ENCODE results near the gene IFT52.

Gene IFT52

GRCh38 chr20:43681468-43681942, 90.8 kb downstream of the IFT52 start:
- TF ChIP-seq TAF1 (IDR thresholded peaks at IDR 0.05; ENCODE audit: borderline replicate concordance, low read depth, low read length) (no peak), POLR2AphosphoS5 (IDR thresholded peaks at IDR 0.05; ENCODE audit: low read depth, low read length) (no peak), POLR2A (IDR thresholded peaks at IDR 0.05; ENCODE audit: low read depth, low read length) (peak; percentile 6; the same call in 1 of the 2 replicates)
- DNase-seq (ENCODE audit: insufficient read length) (peak; percentile 22), FAIRE-seq (no peak)

DNA sequence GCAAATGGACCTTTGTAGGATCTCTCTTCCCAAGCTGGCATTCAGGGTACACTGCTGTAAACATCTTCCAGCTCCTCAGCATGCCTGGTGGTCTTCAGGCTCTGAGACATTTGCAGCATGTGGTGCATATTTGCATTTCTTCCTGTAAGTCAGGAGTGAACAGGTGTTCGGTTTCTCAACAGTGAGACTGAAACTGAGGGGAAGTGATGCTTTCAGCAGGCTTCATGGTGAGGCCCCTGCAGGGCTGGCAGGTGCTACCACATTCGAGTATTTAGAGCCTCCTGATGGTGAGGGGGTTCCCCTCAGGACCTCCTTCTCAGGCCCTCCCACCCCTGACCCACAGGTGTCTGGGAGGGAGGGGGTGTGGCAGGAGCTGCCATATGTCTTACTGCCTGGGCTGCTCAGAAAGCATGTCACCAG, 91.3 kb downstream of the IFT52 start:
- TF ChIP-seq POLR2A (IDR thresholded peaks at IDR 0.05; ENCODE audit: low read depth, low read length) (peak; percentile 14; the same call in 1 of the 2 replicates), TAF1 (IDR thresholded peaks at IDR 0.05; ENCODE audit: borderline replicate concordance, low read depth, low read length) (no peak), POLR2AphosphoS5 (IDR thresholded peaks at IDR 0.05; ENCODE audit: low read depth, low read length) (peak; percentile 70; the same call in 1 of the 2 replicates)
- DNase-seq (ENCODE audit: insufficient read length), result peak; percentile 66
- peak; percentile 98 for FAIRE-seq

DNA sequence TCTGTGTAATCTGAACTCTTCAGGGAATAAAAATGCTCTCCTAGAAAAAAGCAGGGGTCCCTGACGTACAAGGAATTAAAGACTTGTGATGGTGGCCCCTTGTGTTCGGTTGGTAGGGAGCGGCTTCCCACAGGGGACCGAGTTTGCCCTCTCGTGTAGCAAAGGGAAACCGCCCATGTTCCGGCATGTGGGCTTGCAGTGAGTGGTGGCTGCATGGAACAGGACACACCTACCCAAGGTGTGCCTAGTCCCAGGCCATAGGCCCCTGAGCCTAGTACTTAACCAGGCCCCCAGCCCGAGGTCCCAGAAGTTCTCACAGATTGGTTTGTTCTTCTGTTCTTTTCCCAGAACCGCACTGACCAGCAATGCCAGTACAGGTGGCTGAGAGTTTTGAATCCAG, 91.7 kb downstream of the IFT52 start:
- TF ChIP-seq POLR2A (IDR thresholded peaks at IDR 0.05; ENCODE audit: low read depth, low read length) (no peak), POLR2AphosphoS5 (IDR thresholded peaks at IDR 0.05; ENCODE audit: low read depth, low read length) (no peak), TAF1 (IDR thresholded peaks at IDR 0.05; ENCODE audit: borderline replicate concordance, low read depth, low read length) (no peak)
- FAIRE-seq (no peak), DNase-seq (ENCODE audit: insufficient read length) (no peak)

DNA sequence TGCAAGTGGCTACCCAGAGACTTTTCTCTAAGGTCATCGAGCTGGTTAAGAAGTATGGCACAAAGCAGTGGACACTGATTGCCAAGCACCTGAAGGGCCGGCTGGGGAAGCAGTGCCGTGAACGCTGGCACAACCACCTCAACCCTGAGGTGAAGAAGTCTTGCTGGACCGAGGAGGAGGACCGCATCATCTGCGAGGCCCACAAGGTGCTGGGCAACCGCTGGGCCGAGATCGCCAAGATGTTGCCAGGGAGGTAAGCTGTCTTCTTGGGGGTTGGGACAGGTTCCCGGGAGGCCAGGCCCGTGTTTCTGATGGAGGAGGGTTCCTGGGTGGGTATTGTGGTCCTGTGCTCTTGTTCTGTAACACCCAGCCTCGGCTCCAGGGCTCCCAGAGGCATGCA, 96.1 kb downstream of the IFT52 start:
- FAIRE-seq (no peak), DNase-seq (ENCODE audit: insufficient read length) (no peak)
- TF ChIP-seq TAF1 (IDR thresholded peaks at IDR 0.05; ENCODE audit: borderline replicate concordance, low read depth, low read length), result no peak
- no peak for TF ChIP-seq POLR2AphosphoS5 (IDR thresholded peaks at IDR 0.05; ENCODE audit: low read depth, low read length)
- no peak for TF ChIP-seq POLR2A (IDR thresholded peaks at IDR 0.05; ENCODE audit: low read depth, low read length)

DNA sequence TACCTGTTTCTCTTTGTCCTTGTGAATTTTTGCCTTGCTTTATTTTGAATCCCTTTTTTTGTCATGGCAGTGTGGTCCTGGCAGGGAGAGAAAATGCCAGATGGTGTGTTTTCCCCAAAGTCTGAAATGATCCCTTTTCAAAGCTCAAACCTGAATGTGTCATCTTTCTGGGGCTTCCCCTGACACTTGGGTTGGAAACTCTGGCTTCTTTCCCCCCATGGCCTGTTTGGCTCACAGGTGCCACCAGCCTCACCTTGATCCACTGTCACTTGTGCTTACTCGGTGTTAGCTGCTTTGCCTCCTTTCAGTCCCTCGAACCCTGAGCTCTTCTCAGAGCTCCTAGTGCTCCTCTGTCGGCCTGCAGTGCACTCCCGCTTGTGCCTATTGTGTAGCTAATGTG, 98.4 kb downstream of the IFT52 start:
- FAIRE-seq (no peak), DNase-seq (ENCODE audit: insufficient read length) (no peak)
- no peak for TF ChIP-seq POLR2A (IDR thresholded peaks at IDR 0.05; ENCODE audit: low read depth, low read length)
- no peak for TF ChIP-seq POLR2AphosphoS5 (IDR thresholded peaks at IDR 0.05; ENCODE audit: low read depth, low read length)
- no peak for TF ChIP-seq TAF1 (IDR thresholded peaks at IDR 0.05; ENCODE audit: borderline replicate concordance, low read depth, low read length)

DNA sequence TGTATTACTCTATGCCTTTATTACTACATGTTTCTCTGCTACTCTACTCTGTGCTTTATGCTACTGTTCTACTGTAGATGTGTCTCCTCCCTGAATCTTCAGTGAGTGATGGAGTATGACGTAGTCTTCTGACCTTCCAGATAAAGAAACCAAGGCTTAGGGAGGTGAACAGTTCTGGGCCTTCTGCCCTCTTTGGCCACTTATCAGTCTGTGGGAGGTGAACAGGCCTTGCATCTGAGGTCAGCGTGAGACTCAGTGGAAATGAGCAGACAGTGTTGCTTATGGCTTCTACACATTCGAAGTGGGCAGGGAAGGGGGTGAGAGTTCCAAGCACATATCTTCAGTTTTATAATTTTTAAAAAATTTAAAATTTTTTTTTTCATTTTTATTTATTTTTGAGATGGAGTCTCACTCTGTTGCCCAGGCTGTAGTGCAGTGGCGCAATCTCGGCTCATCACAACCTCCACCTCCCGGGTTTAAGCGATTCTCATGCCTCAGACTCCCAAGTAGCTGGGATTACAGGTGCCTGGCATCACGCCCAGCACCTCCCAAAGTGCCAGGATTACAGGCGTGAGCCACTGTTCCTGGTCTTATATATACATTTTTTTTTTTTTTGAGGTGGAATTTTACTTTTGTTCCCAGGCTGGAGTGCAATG, 100.3 kb downstream of the IFT52 start:
- TF ChIP-seq POLR2A (IDR thresholded peaks at IDR 0.05; ENCODE audit: low read depth, low read length) (no peak), TAF1 (IDR thresholded peaks at IDR 0.05; ENCODE audit: borderline replicate concordance, low read depth, low read length) (no peak), POLR2AphosphoS5 (IDR thresholded peaks at IDR 0.05; ENCODE audit: low read depth, low read length) (no peak)
- no peak for FAIRE-seq
- DNase-seq (ENCODE audit: insufficient read length), result no peak

DNA sequence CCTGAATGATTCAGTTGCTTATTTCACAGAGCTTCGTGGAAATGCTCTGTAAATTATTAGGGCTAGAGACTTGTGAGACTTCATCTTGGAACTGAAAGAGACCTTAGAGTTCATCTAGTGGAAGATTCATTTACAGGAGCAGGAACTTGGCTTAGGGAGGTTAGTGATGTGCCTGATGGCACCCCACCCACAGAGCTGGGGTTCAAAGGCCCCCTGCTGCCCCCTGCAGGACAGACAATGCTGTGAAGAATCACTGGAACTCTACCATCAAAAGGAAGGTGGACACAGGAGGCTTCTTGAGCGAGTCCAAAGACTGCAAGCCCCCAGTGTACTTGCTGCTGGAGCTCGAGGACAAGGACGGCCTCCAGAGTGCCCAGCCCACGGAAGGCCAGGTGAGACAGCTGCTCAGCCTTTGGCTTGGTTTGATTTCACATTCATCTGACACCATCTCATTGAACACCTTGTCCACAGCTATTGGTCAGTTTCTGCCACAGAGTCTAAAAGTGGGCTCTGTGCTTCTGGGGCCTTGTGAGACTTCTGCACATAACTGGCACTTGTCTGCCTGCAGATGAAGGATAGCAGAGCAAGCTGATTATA, 101.3 kb downstream of the IFT52 start:
- FAIRE-seq, result peak; percentile 75
- no peak for TF ChIP-seq POLR2A (IDR thresholded peaks at IDR 0.05; ENCODE audit: low read depth, low read length)
- TF ChIP-seq TAF1 (IDR thresholded peaks at IDR 0.05; ENCODE audit: borderline replicate concordance, low read depth, low read length), result no peak
- no peak for TF ChIP-seq POLR2AphosphoS5 (IDR thresholded peaks at IDR 0.05; ENCODE audit: low read depth, low read length)
- DNase-seq (ENCODE audit: insufficient read length), result peak; percentile 59

DNA sequence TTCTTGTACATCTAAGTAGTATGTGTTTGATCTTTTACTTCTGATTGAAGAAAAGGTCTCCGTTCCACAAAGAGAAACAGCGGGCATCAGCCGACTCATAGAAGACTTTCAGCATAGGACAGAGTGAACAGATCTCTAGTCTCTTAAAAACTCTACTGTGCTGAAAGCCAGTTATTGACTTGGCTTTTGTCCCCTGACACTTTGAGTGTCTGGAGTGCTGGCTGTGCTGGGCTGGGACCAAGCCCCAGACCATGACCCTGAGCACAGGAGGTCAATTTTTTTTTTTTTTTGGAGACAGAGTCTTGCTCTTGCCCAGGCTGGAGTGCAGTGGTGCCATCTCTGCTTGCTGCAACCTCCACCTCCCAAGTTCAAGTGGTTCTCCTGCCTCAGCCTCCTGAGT, 104.0 kb downstream of the IFT52 start:
- TF ChIP-seq POLR2AphosphoS5 (IDR thresholded peaks at IDR 0.05; ENCODE audit: low read depth, low read length) (no peak), TAF1 (IDR thresholded peaks at IDR 0.05; ENCODE audit: borderline replicate concordance, low read depth, low read length) (no peak), POLR2A (IDR thresholded peaks at IDR 0.05; ENCODE audit: low read depth, low read length) (no peak)
- no peak for DNase-seq (ENCODE audit: insufficient read length)
- no peak for FAIRE-seq

DNA sequence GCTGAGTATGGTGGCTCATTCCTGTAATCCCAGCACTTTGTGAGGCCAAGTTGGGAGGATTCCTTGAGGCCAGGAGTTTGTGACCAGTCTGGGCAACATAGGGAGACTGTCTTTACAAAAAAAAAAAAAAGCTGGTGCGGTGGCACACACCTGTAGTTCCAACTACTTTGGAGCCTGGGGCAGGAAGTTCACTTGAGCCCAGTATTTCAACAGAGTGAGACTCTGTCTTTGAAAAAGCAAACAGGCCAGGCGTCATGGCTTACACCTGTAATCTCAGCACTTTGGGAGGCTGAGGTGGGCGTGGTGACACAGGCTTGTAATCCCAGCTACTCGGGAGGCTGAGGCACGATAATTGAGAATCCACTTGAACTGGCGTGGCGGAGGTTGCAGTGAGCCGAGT, 104.8 kb downstream of the IFT52 start:
- FAIRE-seq (no peak), DNase-seq (ENCODE audit: insufficient read length) (no peak)

More for the DNA sequence above, 104.8 kb downstream of the IFT52 start:
- TF ChIP-seq POLR2A (IDR thresholded peaks at IDR 0.05; ENCODE audit: low read depth, low read length) (no peak), POLR2AphosphoS5 (IDR thresholded peaks at IDR 0.05; ENCODE audit: low read depth, low read length) (no peak), TAF1 (IDR thresholded peaks at IDR 0.05; ENCODE audit: borderline replicate concordance, low read depth, low read length) (no peak)

Data from GM12892 (cell line).